H4 (cell line): ENCODE data around the gene CYRIA. TPM values are rescaled to one million over a fixed set of nuclear protein-coding genes. Genes with fewer than 3 reads are reported as not detected.

Source experiments
- DNase-seq: peaks from one replicate; pipeline ENCODE4 v3.0.0-alpha.2; 2015; ENCODE audit warnings: low spot score
- total RNA-seq: library from RNA; depleted of rRNA; stranded (reverse); fragments of >200 nt; shearing (Covaris generic); gene quantifications from 2 replicates; pipeline ENCODE4 v1.2.3, GENCODE V29; 2014

The CYRIA gene
- total RNA-seq, 1 experiment from 2014 or later: 0.33 TPM

DNA sequence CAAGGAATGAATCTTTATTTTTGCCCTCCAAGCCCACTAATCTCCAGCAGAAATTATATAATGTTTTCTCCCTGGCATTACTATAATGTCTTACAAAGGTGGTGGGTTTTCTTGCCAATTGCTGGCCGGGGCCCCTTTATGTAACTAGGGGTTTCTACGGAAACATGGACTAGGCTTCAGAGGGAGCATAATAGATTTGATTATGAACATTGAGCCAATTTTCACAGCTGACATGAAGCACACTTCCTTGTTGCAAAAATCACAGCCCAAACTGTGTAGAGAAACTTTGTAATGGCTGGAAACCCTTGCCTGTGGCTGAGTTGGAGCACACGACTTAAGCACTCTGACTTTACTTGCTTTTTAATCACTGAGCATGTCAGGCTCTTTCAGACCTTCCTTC is 3.8 kb upstream of the CYRIA start:
- DNase-seq: no peak

- DNase-seq: no peak
Measured at GRCh38 chr2:16666449-16666801, 791 bp upstream of the CYRIA start.

DNA sequence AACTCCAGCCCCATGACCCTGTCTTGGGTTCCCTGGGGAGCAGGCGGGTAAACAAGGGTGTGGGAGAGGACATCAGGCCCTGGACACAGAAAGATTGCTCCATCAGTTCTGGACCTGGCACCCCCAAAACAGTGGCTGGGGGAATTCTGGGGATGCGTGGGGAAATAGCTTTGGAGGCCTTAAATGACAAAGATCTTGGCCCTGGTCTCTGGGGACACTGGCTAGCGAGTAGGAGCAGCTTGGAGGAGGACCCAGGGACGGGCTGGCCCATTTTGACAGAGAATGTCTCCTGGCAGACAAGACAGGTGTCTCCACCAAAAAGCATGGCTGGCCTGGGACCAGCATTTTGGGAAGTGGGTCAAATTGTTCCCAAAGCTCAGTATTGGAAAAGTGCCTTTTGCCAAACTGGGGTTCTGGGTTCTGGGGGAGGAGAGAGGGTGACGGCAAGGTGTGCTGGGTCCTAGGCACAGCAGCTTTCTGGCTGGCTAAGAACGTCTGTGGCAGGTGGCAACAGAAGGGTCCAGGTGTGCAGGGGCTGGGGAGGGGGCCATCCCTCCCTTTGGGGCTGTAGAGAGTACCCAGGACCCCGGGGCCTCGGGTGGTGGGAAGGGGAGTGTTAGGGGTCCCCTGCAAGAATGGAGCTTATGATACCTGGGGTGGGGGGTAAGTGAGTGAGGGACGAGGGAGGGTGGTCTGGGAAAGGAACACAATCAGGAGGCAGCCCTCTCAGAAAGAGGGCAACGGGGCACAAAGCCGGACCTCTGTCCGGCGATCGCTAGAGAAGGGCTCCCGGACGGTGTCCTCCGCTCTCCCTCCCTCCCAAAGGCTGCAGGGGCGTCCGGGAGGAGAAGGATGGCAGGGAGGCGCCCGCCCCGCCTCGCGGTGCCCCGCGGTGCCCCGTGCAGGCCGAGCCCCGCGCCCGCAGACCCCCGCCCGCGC is 556 bp downstream of the CYRIA start:
- DNase-seq: no peak

DNA sequence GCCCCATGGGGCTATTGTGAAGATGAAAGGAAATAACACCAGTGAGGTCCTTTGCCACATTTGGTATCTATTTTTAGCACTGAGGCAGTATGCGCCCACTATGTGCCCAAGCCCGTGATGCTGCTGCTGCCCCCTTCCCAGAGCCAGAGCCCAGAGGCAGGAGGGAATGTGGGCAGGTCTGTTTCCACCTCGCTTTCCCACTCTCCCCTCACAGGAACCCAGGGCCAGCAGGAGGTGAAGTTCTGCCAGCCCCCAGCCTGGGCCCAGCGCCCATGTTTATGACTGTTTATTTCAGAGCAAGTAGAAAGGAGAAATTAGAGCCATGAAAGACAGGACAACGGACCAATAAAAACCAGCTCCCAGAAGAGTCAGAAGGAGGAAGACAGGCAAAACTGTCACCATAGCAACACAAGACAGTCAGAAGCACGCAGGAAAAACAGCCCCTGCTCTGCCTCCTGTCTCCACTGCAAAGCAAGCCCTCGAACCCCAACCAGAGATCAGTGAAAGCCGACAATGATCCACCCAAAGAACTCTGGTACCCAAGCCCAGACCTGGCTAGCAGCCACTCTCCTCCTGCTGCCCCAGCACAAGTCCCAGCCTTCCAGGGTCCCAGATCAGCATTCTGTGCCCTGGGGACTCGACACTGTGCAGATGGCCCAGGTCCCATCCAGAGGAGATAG is 1.4 kb downstream of the CYRIA start:
- peak; percentile 39 for DNase-seq

GRCh38 chr2:16663121-16663905 is 2.3 kb downstream of the CYRIA start:
- DNase-seq: no peak

- DNase-seq: no peak
Measured at GRCh38 chr2:16661936-16662839, 3.4 kb downstream of the CYRIA start.

DNA sequence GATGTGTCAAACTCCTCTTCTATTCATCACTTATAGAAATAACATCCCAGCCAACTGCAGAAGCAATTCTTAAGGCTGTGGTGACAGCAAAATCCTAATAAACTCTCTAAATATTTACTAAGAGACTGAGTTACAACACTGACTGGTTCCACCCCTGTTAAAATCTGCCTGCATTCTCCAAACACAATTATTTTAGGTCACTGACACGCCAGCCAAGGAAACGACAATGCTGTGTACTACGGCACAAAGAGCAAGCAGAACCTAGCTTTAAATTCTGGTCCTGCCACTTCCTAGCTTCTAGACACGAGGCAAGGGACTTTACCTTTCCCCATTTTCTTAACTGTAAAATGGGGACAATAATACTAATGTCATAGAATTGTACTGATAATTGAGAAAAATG is 4.1 kb downstream of the CYRIA start:
- DNase-seq: no peak

DNA sequence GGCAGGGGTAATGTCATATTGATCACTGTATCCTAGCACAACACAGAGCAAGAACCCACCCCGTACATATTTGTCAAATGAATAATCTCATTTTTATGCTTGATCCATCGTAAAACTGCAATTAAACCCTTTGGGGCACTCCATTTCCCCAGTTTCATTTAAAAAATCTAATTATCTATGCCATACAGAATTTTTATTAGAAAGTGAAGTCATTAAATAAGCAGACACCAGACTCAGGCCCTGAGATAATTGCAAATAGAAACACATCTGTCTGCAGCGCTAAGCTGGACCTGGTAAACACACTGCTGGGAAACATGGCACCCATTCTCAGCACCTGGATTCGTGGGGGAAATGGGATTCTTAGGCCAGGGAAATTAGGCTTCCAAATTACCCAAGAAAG is 5.1 kb downstream of the CYRIA start:
- DNase-seq: no peak

- no peak for DNase-seq
Measured at GRCh38 chr2:16660114-16660513, 5.5 kb downstream of the CYRIA start.

DNA sequence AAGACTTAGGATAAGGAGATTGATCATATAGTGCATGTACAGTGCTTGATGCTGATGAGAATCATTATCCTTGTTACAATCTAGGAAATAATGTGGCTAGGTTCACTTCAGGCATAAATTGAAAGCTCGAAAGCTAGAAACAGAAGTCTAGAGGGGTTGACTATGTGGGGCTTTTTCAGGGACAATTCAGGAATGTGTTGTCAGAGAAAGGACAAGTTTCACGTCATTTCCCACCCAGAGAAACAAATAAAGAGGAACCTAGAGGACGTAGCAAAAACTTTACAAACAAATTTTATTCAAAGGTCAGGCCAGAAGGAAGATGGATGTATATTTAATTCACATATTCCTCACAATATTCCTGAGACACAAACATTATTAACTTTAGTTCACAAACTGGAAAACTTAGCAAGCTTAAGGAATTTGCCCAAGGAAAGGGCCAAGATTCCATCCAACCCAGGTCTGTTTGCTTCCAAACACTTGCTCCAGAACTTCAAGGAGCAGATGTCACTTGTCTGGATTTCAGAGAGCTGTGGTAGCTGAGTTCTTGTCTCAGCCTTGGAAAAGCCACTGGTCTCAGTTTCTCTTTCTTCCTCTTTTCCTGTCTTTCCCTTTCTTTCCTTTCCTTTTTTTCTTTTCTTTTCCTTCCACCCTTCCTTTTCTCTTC is 7.4 kb downstream of the CYRIA start:
- DNase-seq: no peak

DNA sequence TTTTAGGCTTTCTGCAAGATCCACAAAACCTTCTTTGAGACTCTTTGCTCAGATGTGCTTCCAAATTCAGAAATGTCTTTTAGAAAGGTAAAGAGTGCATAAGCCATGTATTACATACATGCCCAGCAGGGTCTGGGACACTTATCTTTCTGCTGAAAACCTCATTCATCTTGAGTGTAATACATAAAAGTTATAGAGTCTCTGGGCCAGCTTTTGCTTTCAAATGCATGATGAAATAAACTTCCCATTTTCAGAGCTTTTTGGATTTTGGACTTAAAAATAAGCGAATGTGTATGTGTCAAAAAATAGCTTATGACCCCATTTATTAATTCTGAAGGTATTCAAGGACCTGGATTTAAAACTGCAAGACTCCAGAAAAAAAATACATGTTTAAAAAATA is 8.0 kb downstream of the CYRIA start:
- DNase-seq: no peak

DNA sequence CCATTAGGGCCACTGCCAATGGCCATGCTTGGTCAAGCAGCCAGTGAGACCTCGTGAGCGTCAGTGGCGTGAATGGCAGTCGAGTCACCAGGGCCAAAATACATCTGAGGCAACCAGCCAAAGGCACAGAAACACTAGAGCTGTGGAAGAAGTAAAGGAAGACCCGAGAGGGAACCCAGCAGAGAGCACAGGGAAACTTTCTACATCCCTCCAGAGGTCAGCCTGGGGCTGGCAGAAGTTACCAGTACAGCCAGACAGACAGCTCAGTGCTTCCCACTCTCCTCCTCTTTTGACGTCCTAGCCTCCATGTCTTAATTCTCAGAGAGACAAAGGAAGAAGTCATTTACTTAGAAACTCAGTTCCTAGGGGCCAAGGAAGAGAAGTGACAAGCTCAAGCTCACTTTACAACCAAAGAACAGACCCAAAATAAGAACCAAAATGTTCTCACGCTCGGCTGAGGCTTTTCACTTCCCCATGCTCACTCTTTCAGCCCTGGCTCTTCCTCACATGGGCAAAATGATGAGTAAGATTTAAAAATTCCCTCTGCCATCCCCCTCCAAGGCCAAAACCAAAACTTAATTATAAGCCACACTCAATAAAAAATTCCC is 8.7 kb downstream of the CYRIA start:
- no peak for DNase-seq

DNA sequence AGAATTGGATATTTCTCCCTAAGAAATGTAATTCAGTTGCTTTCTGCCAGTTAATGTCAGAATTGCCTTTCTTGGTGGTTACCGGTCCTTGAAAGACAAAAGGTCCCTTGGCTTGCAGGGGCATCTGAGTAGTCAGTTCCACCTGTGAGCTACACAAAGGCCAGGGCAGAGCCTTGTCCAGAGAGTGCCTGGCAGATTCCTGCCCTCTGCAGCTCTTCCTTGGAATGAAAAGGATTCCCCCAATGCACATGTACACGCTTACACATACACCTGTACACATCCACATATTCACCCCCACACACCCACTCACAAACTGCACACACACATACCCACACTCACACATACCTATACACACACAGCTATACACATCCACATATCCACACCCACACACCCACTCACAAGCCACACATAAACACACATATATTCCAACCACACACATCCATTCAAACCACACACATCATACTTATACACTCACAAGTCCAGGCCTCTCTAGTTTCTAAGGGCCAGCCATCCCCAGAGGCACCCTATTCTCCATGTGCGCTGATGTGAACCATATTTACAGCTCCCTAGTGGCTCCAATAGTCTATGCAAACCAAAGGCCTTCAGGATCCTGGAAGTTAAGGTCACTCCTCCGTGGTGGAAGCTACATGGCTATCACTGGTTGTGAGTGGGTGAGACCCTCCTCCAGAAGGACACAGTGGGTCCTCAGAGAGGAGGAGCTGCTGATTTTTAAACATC is 9.6 kb downstream of the CYRIA start:
- no peak for DNase-seq

GRCh38 chr2:16655445-16655837 is 10.2 kb downstream of the CYRIA start:
- no peak for DNase-seq

DNA sequence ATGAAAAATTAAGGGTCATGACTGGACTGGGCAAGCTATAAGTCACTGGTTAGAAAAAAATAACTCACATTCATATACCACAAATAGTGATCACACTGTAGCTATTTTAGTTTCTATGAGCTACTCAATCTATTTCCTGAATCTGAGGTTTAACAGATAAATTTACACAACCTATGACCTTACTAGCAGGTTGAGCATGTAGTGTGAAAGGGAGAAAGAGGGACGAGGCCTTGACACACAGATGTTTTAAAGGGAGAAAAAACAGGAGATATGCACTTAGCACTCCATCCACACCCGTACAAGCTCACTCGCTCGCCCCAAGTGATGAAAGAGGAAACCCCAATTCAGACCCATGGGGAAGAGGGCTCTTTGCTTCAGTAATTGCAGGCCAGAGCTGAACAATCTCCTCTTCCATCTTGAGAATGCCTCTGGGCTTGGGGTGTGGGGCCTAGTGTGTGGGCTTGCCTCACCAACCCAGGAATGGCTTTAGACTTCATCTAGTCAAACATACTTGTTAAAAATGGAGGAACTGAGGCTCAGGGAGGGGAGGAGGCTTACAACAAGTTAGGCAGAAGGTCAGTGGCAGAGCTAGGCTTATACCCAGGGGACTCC is 10.7 kb downstream of the CYRIA start:
- no peak for DNase-seq

DNA sequence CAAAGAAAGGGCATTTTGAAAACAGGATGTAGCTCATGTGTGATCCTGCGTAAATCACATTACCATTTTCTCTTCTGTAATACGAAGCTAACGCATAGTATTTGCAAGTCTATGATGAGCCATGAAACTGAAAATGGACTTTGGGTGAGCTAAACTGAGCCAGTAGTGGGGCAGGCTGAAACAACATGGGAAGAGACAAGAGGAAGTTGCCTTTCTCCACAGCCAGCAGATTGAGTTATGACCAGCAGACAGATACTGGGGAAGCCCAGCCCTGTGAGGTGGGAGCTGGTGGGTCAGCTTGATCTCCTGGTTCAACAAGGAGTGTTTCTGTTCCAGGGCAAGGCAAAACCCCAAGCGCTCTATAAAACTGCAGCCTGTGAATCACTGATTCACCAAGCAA is 11.8 kb downstream of the CYRIA start:
- no peak for DNase-seq

- DNase-seq: no peak
Measured at GRCh38 chr2:16653083-16653375, 12.6 kb downstream of the CYRIA start.

DNA sequence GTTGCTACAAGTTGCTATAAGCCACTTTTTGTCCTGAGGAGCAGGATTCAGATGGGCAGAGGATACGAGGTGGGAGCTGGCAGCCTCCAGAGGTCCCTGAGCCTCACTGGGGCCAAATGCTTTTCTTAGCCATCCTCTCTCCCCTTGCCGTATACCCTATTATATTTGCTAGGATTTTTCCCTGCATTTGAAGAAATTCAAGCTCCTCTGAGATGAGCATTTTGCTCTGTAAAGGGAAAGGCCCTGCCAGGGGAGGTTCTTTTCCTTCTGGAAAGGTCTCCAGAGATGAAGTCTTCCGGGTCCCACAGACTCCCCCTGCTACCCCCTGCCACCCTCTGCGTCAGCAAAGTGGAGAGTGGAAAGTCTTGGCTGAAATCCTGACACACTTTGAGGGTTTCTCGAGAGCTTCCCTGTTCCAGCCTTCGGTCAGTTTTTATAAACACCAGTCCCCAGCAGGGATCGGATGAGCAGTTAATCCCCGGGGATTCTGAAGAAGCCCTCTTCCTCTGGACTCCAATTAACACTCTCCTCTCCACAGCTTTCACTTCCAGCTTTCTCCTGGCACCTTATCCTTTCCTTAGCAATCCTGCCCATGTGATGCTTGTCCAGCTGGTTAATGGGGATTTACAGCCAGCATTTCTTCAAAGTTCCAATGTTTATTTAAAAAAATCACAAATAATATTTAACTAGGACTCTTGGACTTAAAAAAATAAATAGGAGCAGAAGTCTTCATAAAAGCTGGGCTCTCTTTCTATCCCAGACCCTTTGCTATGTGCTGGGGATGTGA is 13.1 kb downstream of the CYRIA start:
- no peak for DNase-seq
